GM21515 (cell line): Measurements from ENCODE around the gene ATP5ME.

Experiments used
- ATAC-seq: cut with Tn5 transposase; IDR thresholded peaks from one replicate; pipeline ENCODE4 v1.9.1; 2021; ENCODE audit not compliant: unreplicated experiment

The ATP5ME gene

GRCh38 chr4:684623-685327 lies 10.7 kb upstream of the ATP5ME start:
- ATAC-seq = no peak

DNA sequence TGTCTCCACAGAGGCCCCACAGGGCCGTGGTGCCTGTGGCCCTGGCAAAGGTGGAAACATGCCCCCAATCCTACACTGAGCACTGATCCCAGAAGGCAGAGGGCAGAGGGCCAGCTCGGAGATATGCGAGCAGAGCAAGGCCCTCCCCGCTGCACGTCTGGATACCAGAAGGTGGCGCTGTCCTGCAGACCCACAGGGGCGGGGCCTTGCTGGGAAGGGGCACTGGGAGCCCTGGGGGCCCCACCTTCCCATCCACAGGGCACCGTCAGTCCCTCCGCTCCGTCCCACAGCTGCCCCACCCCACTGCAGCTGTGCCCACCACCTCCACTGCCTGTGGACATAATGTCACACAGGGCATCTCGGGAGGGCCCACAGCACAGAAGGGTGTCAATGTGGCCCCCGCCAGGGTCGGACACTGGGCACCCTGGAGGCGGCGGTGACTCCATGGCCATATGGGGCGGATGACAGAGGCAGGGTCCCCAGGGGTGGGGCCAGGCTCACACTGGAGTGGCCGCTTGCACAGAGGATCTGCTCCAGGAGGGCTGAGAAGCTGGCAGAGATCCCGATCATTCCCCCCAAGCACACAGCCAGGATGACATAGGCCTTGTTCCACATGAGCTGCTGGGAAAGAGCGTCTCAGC lies 10.0 kb upstream of the ATP5ME start:
- no peak for ATAC-seq

GRCh38 chr4:683247-683897 lies 9.3 kb upstream of the ATP5ME start:
- no peak for ATAC-seq

GRCh38 chr4:682490-683172 lies 8.6 kb upstream of the ATP5ME start:
- no peak for ATAC-seq

DNA sequence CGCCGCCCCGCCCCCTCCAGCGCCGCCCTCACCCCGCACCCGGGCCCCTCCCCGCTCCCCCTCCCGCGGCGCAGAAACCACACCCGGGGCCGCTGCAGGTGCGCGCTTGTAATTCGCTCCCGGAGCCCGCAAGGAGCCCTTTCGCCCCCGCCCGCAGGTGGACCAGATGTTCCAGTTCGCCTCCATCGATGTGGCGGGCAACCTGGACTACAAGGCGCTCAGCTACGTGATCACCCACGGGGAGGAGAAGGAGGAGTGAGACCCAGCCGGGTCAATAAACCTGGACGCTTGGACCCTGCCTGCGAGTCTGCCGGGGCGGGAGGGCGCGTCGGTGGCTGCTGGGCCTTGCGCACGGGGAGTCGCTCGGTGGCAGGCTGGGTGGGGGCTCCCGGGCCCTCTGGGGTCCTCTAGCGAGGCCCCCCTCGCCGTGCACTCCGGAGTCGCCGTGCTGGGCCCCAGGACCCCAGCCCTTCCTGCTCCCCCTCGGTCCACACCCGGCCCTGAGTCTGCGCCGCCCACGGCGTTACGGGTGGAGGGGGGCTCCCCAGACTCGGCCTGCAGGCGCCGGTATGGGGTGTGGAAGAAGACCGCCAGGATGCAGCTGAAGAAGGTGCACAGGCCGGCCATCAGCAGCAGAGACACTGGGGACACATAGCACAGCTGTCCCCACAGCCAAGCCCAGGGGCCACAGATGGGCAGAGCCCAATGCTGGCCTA lies 7.8 kb upstream of the ATP5ME start:
- ATAC-seq = no peak

GRCh38 chr4:680928-681645 lies 7.0 kb upstream of the ATP5ME start:
- ATAC-seq = no peak

DNA sequence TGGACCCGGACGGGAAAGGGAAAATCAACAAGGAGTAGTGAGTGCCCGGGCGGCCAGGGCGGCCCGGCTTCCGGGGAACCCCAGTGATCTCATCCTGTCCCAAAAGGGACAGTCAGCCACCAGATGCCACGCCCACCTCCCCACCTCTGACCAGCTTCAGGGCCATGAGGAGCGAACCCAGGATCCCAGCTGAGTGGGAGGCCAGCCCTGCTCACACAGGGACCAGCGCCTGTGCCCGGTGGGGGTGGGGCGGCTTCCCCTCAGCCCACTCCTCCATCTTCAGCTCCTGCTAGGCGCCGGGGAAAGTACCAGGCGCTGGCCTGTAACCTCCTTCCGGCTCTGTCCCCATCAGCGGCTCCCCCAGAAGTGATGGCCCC lies 6.5 kb upstream of the ATP5ME start:
- ATAC-seq = no peak

DNA sequence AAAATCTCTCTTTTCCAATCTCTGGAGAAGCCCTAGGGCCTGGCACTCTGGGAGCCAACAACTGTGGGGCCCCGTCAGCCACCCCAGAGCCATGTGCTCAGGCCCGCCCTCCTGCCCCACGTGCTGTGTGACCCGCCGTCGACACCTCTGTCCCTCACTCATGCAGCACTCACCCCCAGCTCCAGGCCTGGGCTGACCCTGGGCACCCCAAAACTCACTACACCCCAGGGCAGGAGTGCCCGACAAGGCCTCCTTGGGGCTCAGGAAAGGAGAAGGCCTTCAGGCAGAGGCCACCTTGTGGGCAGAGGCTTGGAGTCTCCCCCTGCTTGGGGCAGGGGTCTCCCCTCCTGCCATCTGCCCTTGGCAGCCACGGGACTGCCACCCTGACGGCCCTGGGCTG lies 6.0 kb upstream of the ATP5ME start:
- ATAC-seq = no peak

GRCh38 chr4:679629-680028 lies 5.6 kb upstream of the ATP5ME start:
- ATAC-seq = no peak

- ATAC-seq = no peak
These were observed 5.0 kb upstream of the ATP5ME start for GRCh38 chr4:679104-679481.

DNA sequence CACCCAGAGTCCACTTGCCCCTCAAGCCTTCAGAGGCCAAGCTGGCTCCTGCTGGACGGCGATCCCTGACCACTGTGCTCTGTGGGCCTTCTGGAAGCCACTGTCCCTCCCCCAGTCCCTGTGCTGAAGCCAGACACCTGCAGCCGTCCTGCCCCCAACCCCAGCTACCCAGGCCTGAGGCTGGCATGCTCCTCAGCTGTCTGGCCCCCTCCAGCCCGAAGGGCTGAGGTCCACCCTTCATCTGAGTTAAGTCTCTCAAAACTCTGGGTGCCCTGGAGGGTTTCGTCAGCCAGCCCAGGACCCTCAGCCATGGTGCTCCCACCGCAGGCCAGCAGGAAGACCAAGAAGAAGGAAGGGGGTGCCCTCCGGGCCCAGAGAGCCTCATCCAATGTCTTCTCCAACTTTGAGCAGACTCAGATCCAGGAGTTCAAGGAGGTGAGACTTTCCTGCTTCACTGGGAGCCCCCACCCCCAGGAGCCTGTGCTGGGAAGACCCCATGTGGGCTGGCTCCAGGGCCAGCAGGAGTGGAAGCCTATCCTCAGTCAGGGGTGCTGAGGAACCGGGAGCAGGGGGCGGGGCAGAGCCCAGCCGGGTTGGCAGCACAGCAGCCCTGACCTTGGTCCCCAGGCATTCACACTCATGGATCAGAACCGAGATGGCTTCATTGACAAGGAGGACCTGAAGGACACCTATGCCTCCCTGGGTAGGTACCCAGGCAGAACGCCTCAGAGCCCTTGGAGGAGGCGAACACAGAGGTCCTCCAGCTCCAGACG lies 4.4 kb upstream of the ATP5ME start:
- ATAC-seq = no peak

GRCh38 chr4:677431-678293 lies 3.6 kb upstream of the ATP5ME start:
- ATAC-seq = no peak

DNA sequence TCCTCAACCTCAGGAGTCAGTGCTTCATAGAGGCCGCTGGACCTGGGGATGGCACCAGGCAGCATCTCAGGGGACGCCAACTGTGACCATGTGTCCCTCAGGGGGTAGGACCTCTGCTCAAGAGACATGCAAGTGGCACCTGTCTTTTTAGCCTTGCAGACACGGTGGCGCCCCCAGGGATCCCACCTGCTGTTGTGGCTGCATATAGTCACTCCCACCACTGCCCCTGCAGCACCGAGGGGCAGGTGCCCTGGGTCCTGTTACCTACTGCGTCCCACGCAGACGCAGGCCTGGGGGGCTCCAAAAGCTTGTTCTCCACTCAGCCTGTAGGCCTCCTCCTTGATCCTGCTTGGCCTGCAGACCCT lies 2.8 kb upstream of the ATP5ME start:
- ATAC-seq = no peak

DNA sequence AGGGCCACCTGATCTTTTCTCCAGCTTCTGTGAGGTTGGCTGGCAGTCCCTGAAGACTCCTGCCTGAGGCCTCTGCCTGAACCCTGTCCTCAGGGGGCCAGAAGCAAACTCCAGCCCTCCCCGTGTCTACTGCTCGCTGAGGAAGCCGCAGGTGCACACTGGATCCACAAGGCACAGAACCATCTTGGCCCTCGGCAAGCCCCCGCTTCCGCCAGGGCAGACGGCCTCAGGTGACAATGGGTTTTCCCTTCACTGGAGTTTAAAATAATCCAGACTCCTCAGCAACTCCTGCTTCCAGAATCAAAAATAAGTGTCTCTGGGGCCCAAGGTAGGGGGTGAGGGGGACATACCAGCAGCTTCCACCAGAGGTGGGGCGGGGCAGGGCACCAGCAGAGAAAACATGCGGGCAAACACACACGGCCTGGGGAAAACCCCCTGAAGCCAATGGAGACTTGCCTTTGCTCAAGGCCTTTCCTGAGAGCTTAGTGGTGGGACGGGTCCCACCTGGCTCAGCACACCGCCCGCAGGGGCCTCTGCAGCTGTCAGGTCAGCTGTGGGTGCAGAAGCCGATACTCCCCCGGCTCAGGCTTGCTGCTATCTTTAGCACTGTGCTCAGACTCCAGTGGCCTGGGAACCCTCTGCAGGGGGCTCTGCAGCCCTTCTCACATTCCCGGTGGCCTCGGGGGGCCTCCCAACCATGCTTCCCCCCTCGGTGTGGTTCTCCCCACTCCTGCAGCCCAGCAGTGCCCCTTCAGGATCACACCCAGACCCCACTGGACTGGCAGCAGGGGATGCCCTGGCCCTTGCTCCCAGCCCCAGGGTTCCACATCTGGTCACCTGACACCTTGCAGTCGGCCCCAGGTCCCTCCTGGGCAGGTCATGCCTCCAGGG lies 2.1 kb upstream of the ATP5ME start:
- no peak for ATAC-seq

GRCh38 chr4:675036-675882 lies 1.2 kb upstream of the ATP5ME start:
- peak; percentile 6 for ATAC-seq

DNA sequence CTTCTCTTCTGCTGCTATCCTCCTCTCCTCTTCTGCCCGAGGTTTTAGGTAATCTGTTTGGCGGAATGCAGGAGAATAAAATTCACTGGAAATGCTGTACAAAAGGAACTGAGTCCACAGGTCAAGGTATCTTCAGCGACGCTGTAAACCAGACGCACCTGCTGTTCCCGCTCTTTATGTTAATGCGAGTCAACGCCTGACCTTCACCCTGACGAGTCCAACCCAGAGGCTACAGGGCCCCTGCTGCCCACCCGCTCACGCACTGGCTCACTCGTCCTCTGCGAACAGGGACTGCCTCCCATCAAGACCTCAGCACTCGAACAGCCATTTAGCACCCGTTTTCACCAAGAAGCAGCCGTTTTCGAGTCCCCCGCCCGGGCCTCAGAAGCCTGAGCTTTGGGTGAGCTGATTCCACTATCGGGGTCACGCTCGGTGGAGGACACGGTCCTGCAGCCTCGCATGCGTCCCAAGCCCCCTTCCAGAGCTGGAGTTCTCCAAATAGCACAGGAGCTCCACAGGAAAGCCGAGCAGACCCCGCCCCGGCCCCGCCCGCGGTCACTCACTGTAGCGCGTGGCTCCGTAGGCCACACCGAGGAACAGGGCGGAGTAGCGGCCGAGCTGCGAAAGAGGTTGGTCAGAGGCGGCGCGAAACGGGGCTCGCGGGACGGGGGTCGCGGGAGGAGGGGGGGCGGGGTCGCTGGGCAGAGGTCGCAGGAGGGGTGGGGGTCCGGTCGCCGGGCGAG lies 556 bp downstream of the ATP5ME start:
- no peak for ATAC-seq
